Occipital lobe (tissue), 2 donors: ENCODE results near the gene TBL1Y. TPM values are rescaled to one million over a fixed set of nuclear protein-coding genes. Genes with fewer than 3 reads are reported as not detected.
"Not testable (repeated sequence)": the region's sequence is repeated elsewhere in the genome, so short reads cannot be mapped to it uniquely, and the experiment has no call there.

Experiments
- DNase-seq: peaks from one replicate; lab custom pipeline; 2025; lab: John Stamatoyannopoulos, UW
- total RNA-seq: library from RNA; depleted of rRNA; stranded (reverse); fragments of >200 nt; gene quantifications from one replicate; pipeline ENCODE4 v1.2.3, GENCODE V29; 2014

Gene TBL1Y
- total RNA-seq: not detected

DNA sequence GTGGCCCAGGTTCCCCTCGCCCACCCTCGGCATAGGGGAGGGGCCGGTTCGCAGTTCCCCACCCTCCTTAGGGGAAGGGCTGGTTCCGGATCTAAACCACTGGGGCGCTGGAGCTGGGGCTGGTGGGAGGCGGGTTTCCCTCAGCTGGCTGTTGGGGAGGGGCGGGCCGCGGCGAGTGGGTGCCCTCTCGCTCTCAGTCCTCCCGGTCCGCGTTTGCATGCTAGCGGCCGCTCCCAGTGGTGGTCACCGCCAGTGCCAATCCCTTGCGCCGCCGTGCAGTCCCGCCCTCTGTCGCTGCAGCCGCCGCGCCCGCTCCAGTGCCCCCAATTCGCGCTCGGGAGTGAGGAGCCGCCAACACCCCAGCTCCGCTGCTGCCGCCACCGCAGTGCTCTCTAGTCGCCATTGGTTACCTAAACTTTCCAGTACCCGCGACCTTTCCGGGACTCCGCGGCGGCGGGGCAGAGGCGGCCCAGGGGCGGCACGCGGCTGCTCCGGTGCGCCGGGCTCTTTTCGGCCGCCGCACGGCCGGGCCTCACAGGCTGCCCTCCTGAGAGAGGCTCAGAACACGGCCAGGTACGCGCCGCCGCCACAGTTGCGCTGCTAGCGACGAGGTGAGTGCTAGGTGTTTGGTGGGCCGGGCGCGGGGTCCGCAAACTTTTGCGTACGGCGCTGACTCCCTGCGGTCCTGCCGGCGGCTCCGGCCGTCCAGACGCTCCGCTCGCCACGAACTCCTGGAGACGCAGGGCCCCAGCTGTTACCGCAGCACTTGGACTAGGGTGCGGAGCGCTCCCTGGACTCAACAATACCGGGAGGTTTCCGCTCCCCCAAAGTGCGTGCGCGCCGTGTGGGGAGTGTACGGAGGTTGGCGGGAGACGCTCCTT lies at the start of gene TBL1Y:
Gene TBL1Y (plus strand): TSS at position 326 of the 881 bp plus-strand sequence. CDS start 114,388 bp downstream, outside the sequence.
- no peak for DNase-seq

DNA sequence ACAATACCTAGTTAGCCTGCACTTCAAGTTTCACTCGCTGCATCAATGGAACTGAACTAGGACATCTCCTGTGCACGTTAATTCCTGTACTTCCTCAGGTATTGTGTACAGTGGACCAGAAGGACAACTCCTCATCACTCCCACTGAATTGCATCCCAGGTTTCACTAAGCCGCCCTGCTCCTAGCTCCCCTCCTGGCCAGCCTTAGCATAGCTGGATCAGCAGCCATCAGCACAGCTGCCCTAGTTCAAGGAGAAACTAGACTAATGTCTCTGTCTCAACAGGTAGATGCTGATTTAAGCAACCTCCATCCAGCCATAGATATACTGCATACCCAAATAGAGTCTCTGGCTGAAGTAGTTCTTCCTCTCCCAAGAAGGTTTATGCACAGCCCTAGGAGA lies 16.0 kb upstream of the TBL1Y start:
- no peak for DNase-seq

DNA sequence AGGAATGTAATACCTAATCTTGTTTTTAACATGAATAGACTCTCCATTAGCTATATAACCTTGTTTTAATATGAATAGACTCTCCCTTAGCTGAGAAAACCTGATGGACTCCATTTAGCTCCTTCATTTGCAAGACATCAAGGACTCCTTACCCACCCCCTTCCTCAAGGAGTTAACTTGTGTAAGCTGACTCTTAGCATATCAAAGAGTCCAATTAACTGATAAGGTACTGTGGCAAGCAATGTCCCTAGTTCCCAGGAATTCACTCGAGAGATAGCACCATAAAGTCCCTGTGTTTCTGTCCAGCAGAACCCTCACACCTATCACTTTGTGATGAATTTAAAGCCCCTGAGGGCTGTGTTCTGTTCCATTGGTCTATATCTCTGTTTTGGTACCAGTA lies 15.3 kb upstream of the TBL1Y start:
- DNase-seq: no peak

DNA sequence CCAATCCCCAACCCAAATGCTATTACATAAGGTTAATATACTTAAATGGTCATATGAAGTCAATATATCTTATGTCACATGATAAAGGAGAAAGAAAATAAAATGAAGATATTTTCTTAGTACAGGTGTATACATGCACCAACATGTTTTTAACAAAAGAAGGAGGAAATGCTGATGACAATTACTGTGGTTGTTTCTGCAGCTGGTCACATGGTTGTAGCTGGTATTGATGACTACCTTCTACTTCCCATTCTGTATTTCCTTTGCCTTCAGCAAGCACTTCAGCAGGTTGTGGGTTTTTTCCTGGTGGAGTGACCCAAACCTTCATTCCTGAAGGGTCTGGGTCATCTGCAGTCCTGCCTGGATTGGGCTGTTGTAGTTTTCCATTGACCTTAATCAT lies 8.4 kb upstream of the TBL1Y start:
- DNase-seq: not testable (repeated sequence)

DNA sequence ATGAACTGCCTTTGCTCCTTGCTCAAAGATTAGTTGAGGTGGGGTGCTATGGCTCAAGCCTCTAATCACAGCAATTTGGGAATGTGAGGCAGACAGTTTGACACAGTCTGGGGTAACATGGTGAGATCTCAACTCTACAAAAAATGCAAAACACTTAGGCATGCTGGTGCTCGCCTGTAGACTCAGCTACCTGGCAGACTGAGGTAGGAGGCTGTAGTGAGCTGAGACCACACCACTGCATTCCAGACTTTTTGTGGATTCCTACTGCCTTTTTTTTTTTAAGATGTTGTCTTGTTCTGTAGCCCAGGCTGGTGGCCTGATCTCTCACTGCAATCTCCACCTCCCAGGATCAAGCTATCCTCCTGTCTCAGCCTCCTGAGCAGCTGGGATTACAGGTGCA lies 2.9 kb upstream of the TBL1Y start:
- DNase-seq: no peak

DNA sequence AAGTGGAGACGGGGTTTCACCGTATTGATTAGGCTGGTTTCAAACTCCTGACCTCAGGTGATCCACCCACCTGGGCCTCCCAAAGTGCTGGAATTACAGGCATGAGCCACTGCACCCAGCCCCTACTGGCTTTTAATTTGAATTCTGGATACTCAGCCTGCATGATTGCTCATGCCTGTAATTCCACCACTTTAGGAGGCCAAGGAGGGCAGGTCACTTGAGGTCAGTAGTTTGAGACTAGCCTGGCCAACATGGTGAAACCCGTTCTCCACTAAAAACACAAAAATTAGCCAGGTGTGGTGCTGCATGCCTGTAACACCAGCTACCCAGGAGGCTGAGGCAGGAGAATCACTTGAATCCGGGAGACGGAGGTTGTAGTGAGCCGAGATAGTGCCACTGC lies 2.5 kb upstream of the TBL1Y start:
- not testable (repeated sequence) for DNase-seq

DNA sequence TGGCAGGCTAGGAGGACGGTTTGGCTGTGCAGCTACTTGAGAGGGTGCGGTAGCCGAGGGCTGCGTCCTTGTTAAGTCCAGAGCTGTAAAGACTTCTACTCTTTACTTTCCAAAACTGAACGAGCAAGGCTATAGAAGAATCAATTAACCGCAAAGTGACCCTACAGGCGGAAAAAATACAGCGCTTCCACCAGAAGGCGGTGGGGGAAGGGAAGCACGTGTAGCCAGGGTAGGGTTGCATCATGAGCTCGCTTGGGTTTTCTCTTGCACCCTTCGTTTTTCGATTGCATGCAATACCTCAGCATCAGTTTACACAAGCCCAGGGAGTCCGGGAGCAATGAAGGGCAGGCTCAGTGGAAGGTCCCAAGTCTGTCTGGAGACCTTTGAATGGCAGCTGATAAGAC lies 1.4 kb upstream of the TBL1Y start:
- DNase-seq: peak; percentile 0

DNA sequence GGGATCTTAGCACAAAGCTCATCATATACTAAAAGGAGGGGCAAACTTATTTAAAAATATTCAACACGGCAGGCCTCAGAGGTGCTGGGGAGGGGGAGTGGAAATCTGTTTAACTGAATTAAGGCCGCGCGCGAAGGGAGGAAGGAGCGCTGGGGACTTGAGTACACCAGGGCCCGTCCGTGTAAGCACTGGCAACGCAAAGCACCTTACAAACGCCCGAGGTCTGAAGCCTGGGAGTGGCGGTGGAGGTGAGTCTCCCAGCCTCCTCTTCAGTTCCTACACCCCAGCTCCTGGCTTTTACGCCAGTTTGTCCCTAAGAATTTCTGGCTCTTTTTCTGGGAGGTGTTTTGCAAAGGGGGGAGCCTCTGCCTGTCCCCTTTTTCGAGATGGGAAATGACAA lies 641 bp upstream of the TBL1Y start:
- DNase-seq: no peak

DNA sequence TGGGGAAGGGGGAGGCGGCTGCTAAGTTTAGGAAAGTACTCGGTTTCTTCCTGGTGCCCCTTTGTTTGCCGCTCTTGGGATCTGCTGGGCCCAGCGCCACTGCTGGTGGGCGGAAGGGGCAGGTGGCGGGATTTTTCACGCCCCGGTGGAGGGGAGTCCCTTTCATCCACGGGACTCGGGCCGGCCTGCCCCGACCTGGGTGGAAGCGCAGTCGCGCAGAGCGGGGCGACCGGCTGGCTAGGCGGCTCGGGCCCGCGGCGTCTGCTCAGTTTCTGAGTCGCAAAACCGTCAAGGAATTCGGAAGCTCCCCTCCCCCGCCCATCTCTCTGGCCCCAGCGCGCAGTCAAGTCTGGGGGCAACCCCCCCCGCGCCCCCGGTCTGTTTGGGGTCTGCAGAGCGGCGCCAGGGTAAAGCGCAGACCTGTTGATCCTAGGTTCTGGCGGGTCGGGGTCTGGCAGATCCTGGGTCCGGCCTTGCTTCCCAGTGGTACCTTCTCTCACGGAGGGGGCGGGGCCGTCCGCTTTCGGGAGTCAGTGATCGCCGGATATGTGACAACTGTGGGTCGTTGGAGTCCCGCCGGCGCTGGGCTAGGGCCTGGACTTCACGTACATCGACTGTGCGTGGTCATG lies 870 bp downstream of the TBL1Y start, which contains the start of gene AMELY:
Gene AMELY (minus strand): TSS at position 500 of the 629 bp plus-strand sequence. CDS start 39,144 bp downstream, outside the sequence.
- no peak for DNase-seq

DNA sequence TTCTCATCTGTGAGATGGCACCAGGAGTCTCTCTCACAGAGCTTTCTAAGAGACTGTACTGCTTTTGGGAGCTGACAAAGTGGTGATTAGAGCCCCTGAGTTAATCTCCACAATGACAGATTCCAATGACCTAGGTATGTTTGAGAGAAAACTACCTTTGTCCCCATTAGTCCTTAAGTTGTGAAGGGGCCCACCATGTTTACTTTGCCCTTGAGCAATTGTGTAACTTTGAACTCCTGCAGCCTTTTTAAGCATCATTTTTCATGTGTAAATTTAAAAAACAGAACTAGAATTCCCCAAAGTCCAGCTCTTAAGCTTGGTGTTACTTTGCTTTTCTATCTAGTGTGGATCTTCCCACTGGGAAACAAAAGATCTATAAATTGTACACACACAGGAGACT lies 2.9 kb downstream of the TBL1Y start:
- no peak for DNase-seq

DNA sequence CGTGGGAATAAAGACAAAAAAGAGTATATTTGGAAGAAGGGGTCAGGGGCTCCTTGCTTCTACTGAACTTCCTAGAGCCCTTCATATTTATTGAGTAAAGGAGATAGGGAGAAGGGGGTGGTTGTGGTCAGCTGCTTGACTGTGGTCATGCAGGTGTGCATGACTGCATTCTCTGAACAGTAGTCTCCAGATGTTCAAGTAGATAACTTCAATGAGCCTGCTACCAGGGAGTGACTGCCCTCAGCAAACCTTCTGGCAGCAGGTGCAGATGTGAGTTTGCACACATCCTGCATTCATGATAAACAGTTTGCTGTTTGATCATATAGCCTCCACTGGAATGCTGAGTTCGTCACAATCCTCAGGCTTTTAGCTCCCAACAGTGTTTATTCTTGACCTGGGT lies 10.6 kb downstream of the TBL1Y start:
- DNase-seq: no peak

DNA sequence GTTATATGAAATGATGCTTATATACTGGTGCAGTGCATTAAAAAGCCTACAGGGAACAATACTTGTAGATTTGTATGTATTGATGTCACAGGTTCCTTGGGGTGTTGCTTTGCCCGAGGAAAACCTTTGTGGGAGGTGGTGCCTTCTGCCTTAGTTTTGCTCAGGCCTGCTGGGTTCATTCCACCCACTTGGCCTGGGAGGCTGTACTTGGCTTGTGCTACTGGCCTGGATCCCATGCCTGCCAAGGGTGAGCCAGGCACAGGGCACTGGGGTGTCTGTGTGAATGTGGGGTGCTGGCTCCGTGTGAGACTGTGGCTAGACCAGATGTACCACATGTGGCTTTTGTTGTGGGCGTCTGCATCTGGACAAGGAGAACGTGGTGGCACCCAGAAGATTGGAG lies 17.8 kb downstream of the TBL1Y start:
- no peak for DNase-seq

DNA sequence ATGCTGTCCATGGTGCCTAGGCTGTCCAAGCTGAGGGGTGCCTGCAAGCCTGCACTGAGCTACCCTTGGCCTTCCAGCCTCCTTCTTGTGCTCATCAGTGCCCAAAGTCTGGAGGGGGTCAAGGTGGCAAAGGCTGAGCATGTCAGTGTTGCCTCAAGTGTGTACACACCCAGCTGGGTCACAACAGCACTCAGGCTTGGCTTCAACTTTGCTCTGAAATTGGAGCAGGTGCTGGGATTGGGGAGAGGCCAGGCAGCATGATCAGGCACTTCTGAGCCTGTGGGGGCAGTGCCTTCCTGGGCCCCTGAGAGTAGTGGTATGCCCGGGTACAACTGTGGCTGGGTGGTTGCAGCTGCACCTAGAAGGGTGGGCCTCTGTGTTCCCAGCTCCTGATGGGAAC lies 18.7 kb downstream of the TBL1Y start:
- DNase-seq: no peak

DNA sequence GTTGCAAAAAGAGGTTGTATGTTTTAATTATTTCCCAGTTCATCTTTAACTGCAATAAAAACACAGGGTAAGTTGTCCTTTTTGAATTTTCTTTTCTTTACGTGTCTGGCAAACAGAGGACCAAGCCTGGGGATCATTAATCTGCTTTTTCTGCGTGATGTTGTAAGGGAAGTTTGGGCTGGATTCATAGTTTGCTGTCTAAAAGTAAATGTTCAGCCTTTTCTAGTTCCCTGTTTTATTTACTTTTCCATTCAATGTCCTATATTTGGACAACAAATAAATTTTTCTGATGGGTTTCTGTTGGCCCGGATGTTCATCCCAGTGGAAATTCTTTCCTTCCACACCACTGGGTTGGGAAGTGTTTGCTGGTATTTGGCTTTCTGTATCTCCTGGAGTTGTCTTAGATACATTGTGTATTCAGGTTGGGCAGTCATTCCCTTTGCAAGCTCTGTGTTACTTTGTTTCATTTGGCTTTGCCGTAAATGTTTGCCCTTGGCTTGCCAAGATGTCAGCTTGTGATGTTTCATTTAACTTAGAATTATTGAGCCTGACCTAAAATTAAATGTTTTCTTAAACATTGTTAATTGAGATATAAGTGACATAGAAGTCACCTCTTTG lies 21.4 kb downstream of the TBL1Y start:
- DNase-seq: no peak

DNA sequence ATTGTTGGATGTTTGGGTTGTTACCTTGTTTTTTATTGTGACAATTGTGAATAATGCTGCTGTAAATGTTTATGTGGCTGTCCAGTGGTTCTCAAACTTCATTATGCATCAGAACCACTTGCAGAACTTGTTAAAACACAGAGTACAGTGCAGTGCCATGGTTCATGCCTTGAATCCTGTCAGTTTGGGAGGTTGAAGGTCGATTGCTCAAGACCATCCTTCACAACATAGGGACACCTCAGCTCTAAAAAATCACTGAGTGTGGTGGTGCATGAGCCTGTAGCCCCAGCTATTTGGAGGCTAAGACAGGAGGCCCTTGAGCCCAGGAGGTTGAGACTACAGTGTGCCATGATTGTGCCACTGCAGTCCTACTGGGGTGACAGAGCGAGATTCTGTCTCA lies 25.0 kb downstream of the TBL1Y start:
- DNase-seq: no peak

DNA sequence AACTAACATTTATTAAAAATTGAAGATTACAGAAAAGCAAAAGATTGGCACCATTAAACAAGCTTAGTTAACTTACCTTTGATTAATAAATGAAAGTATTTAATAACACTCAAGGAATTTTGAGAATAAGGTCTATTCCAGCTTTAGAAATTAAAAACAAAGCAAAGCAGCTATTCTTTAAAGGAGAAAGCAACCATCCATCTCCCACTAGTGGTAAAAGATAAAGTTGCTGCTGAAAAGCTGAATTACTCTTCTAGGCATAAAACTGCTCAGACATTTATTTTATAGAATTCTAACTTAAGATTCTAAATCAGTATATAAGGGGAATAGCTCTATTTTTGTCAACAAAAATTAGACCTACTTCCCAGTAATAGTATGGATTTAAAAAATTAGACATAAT lies 37.2 kb downstream of the TBL1Y start:
- DNase-seq: no peak

DNA sequence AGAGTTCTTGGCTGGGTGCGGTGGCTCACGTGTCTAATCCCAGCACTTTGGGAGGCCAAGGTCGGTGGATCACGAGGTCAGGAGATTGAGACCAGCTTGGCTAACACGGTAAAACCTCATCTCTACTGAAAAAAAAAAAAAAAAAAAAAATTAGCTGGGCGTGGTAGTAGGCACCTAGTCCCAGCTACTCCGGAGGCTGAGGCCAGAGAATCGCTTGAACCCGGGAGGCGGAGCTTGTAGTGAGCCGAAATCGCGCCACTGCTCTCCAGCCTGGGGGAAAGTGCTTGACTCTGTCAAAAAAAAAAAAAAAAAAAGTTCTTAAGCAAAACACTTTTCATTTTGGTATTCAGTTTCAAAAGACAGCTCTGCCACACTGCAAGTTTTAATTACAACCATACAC lies 37.9 kb downstream of the TBL1Y start:
- DNase-seq: no peak

DNA sequence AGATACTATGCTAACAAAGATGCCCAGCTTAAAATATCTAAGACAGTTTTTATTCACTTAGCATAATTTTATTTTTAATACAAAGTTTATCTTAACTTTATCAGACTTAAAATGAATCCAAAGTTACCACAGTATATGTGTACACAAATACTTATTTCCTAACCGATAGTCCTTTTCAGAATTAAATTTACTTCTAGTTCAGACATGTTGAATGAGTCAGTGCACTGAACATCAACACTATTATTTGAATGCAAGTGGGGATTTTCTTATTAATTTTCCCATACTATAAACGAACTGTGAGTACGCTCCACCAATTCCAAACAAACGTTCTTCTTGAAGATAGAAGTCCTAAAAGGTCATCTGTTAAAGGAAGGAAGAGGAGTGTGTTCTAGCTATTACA lies 39.5 kb downstream of the TBL1Y start:
- DNase-seq: no peak

DNA sequence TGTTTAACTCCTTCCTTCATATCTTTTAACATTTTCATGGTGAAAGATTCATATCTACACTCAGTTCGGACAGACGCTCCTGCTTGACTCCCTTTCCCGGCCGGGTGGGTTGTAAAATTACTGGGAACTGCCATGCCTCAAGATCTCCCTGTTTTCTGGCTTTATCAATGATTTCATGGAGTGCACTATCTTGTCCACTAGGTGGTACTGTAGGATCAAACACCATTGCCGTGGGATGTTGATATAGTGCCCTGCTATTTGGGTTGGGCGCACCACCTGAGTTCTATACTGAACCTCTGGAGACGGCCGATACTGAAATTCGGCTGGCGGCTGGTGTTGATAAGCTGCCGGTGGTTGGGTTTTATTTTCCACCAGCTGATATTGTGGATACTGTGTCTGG lies 54.2 kb downstream of the TBL1Y start:
- DNase-seq: no peak

DNA sequence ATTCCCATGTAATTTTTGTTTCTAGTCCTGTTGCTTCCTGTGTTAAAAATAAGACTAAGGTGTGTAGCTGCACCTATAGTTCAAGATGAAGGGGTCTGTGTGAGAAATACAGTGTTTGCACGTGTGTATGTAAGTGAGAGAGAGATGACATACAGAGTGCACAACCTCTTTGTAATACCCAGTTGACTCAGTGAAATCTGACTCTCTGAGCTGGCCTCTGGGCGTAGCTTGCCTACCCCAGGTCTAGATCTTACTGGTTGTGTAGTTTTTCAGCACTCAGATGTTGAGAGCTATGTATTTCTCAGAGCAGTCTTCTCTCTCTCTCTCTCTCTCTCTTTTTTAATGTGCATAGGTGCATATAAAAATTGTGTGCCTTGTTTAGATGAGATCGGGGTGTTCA lies 56.0 kb downstream of the TBL1Y start:
- DNase-seq: no peak

DNA sequence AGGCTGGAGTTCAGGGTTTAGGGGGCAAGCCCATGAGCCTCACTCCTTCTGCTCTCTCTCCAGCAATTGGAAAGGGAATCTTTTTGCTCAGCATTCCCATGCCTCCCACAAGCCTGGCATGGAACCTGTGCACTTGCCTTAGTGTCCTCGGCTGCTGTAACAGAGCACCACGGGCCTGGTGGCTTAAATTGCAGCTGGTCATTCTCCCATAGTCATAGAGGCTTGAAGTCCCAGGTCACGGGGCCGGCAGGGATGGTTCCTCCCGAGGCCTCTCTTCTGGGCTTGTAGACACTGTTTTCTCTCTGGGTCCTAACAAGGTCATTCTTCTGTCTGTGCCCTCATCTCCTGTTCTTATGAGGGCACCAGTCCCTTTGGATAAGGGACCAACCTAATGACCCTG lies 57.2 kb downstream of the TBL1Y start:
- DNase-seq: no peak

DNA sequence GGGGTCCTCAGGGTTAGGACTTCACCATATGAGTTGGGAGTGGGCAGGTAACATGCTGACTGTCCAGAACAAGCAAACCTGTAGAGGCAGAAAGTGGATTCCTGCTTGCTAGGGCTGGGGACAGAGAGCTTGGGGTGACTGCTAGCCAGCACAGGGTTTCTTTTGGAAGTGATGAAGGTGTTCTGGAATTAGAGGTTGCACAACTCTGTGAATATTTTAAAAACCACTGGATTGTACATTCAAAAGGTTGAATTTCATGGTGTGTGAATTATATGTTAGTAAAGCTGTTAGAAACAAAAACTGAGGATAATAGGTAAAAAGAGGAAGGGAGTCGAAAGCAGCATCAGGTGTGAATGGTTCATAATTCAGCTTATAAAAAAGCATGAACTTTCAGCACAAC lies 57.7 kb downstream of the TBL1Y start:
- no peak for DNase-seq
